Diencephalon (tissue), 1 donor: Measurements from ENCODE around the gene PRKAG2. TPM values are rescaled to one million over a fixed set of nuclear protein-coding genes. Genes with fewer than 3 reads are reported as not detected.

ENCODE experiments used
- small RNA-seq: library from RNA; depleted of rRNA; stranded (forward); fragments of <200 nt; gene quantifications from one replicate; pipeline ENCODE3, GENCODE V24; 2014
- total RNA-seq: library from RNA; depleted of rRNA; stranded (reverse); fragments of >200 nt; gene quantifications from one replicate; pipeline ENCODE4 v1.2.3, GENCODE V29; 2014

PRKAG2 gene
- total RNA-seq, result 47.3 TPM

GRCh38 chr7:151876899-151877777, at the start of gene PRKAG2:
PRKAG2 (minus strand) TSS chr7:151877115; CDS start chr7:151876620, 495 bp downstream.

GRCh38 chr7:151519765-151520418, 357.0 kb downstream of the PRKAG2 start, which contains the start of gene RHEB:
RHEB (minus strand) TSS chr7:151519895; CDS start chr7:151519511, 384 bp downstream.

Small RNAs within 50 kb of the gene (small RNA-seq; reads per million reads assigned to genes)
- gene RF00019 (not detected), gene RNU6-604P (not detected)

Other genes with a start within 250 kb of the PRKAG2 start
- gene GALNTL5, start 79.3 kb upstream of the PRKAG2 start, total RNA-seq, result 0.69 TPM
- 81.4 TPM for gene GALNT11, start 148.6 kb upstream of the PRKAG2 start, total RNA-seq